Measurements from ENCODE around the gene CADM1. TPM values are rescaled to one million over a fixed set of nuclear protein-coding genes. Genes with fewer than 3 reads are reported as not detected.

CADM1 gene
- total RNA-seq, 4 donors from 2014 or later = 17.1 to 49.8 (median 30.7) TPM

DNA sequence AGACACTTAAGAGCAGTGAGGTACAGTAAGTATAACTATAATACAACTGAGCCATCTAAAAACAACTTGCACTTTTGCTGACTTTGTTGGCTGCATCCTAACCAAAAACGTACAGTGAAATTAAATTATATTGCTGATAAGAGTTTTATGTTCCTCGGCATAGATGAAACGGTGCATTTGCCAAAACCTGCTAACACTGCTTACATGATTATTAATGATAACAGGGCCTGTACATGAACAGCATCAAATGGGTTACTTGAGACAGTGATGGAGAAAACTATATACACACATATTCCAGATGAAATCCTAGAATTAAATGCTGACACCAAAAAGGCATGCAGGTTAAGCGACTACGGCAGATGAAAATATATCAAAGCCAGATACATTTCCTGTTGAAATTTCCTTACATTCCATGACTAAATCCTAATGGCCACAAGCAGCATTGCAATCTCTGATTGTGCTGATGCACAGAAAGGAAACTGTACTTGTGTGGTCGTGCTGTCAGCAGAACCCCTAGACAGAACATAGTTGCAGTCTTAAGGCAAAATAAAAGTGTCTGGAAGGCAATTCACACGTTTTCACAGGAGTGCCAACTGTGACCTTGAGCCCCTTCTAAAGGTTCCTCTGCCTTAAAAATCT, 143.9 kb downstream of the CADM1 start:
- TF ChIP-seq, protein P1, sequence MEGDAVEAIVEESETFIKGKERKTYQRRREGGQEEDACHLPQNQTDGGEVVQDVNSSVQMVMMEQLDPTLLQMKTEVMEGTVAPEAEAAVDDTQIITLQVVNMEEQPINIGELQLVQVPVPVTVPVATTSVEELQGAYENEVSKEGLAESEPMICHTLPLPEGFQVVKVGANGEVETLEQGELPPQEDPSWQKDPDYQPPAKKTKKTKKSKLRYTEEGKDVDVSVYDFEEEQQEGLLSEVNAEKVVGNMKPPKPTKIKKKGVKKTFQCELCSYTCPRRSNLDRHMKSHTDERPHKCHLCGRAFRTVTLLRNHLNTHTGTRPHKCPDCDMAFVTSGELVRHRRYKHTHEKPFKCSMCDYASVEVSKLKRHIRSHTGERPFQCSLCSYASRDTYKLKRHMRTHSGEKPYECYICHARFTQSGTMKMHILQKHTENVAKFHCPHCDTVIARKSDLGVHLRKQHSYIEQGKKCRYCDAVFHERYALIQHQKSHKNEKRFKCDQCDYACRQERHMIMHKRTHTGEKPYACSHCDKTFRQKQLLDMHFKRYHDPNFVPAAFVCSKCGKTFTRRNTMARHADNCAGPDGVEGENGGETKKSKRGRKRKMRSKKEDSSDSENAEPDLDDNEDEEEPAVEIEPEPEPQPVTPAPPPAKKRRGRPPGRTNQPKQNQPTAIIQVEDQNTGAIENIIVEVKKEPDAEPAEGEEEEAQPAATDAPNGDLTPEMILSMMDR (IDR thresholded peaks at IDR 0.05) = no peak
- TF ChIP-seq POLR2A (IDR thresholded peaks at IDR 0.05) (no peak), EP300 (IDR thresholded peaks at IDR 0.05) (no peak)
- 67 to 82% methylated on average over 7 of the region's 7 CpGs for WGBS, 2 donors

DNA sequence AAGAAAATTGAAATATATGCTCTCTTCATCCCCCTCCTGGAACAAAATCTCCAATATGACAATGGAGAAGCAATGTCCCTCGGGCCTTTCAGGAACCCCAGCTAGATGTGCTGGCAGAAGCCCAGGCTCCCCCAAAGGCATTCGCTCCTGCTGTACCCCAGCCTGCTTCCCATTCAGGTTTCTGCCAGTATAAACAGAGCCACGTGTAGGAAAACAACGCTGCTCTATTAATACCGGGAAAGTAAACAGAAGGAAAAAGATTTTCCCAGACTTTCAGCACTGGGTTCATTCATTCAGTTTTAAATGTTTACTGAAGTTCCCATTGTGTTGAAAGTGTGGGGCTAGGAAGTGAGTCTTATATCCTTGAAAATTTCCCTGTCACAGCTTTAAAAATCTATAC, 147.1 kb downstream of the CADM1 start:
- TF ChIP-seq POLR2A (IDR thresholded peaks at IDR 0.05) = no peak
- TF ChIP-seq, protein P1 (IDR thresholded peaks at IDR 0.05) = no peak
- TF ChIP-seq EP300 (IDR thresholded peaks at IDR 0.05) = no peak
- no peak for DNase-seq (ENCODE audit: low spot score in 2 of 2)
- H3K27ac ChIP-seq = no peak overlapping the region
- H3K27me3 ChIP-seq = no peaks in the 10 kb centered on the region
- H3K36me3 ChIP-seq = no peaks in the 10 kb centered on the region
- H3K4me1 ChIP-seq = peaks cover 0 to 13% (median 0%) of the 10 kb centered on the region in 4 donors
- H3K4me3 ChIP-seq = no peak overlapping the region
- H3K9me3 ChIP-seq = no peaks in the 10 kb centered on the region
- WGBS, 2 donors = 5 to 9% methylated on average over 5 of the region's 5 CpGs

More for the DNA sequence above, 143.9 kb downstream of the CADM1 start:
- Histone ChIP-seq H3K4me3 (no peak overlapping the region), H3K27me3 (no peaks in the 10 kb centered on the region), H3K4me1 (peaks cover 0 to 13% (median 0%) of the 10 kb centered on the region in 4 donors), H3K9me3 (no peaks in the 10 kb centered on the region), H3K27ac (no peak overlapping the region), H3K36me3 (no peaks in the 10 kb centered on the region)
- no peak for DNase-seq (ENCODE audit: low spot score in 2 of 2)

DNA sequence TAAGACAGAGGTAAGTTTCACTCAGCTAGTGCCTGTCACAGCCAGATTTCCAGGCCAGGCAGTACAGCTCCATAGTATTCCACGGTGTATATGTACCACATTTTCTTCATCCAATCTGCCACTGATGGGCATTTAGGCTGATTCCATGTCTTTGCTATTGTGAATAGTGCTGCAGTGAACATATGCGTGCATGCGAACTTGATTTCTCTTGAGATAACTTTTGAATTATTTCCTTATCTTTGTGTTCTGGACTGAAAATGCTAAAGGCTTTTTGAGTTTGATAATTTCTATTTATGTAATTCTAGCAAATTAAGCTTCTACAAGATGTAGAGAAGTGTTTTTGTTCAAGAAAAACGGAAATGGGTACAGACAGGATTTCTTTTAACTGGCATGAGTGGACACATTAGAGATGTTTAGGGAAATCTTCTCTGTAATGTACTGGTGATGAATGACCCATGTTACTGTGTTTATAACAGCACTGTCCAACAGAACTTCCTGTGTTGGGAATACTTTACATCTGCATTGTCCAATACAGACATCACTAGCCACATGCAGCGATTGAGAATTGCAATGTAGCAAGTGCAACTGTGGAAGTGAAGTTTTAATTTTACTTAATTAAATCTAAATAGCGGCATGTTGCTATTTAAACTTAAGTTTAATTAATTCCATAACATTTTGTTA, 151.3 kb downstream of the CADM1 start:
- DNase-seq (ENCODE audit: low spot score in 2 of 2) = no peak
- TF ChIP-seq POLR2A (IDR thresholded peaks at IDR 0.05) (no peak), EP300 (IDR thresholded peaks at IDR 0.05) (no peak)
- TF ChIP-seq, protein P1 (IDR thresholded peaks at IDR 0.05) = no peak
- no peak overlapping the region for H3K27ac ChIP-seq
- H3K27me3 ChIP-seq = no peaks in the 10 kb centered on the region
- 84 to 91% methylated on average over 6 of the region's 6 CpGs for WGBS, 2 donors
- no peak overlapping the region for H3K4me3 ChIP-seq
- H3K4me1 ChIP-seq = peaks cover 0 to 18% (median 0%) of the 10 kb centered on the region in 4 donors
- no peaks in the 10 kb centered on the region for H3K36me3 ChIP-seq
- H3K9me3 ChIP-seq = no peaks in the 10 kb centered on the region

DNA sequence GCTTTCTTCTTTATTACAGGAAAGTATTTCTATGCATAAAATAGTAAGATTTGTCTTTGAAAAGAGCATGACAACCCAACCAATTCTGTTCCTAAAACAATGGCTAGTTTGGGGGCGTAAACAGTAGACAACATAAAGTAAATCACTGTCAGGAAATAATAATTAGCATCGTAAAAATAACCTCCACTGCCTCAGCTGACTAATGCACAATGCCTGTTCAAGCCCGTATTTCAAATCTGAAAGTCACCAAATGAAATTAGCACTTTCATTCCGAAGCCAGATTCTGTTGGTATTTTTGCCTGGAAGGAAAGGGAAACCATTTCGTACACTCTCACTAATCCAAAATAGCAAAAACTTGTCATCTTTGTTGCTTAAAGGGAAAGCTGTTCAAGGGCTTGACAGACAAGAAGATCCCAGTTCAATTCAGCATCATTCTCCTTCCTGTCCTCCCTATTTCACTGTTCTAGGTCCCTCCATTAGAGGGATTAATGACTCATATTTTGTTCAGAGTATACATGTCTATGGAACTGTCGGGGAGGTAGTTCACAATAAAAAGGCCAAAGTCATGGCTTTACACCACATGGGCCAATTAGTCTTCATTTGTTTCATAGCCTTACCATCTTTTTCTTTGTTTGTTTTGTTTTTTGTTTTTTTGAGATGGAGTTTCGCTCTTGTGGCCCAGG, 154.7 kb downstream of the CADM1 start:
- Histone ChIP-seq H3K9me3 (no peaks in the 10 kb centered on the region), H3K36me3 (no peaks in the 10 kb centered on the region), H3K27me3 (no peaks in the 10 kb centered on the region), H3K27ac (no peak overlapping the region), H3K4me1 (peaks cover 0 to 5% (median 0%) of the 10 kb centered on the region in 4 donors), H3K4me3 (no peak overlapping the region)
- WGBS, 2 donors = 51 to 61% methylated on average over 7 of the region's 7 CpGs
- TF ChIP-seq POLR2A (IDR thresholded peaks at IDR 0.05) (no peak), EP300 (IDR thresholded peaks at IDR 0.05) (no peak)
- TF ChIP-seq, protein P1 (IDR thresholded peaks at IDR 0.05) = no peak
- DNase-seq (ENCODE audit: low spot score in 2 of 2) = no peak

DNA sequence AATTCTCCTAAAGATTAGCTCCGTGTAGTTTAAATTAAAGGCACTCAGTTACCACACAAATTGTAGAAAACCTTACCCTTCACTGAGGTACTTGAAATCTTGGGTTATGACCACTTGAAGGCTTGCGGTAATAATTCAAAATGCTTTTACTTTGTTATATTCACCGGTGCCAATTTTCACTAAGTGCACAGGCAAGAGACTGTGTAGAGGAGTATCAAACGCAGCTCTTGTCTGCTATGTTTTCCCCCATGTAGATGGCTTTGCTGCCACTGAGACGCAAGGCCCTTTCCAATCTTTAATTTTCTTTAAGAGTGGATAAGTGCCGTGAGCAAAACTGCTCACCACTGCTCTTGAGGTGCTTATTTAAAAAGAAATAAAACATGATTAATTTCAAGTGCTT, 155.8 kb downstream of the CADM1 start:
- no peak for DNase-seq (ENCODE audit: low spot score in 2 of 2)
- 86 to 91% methylated on average over 6 of the region's 6 CpGs for WGBS, 2 donors
- TF ChIP-seq EP300 (IDR thresholded peaks at IDR 0.05) (no peak), POLR2A (IDR thresholded peaks at IDR 0.05) (no peak)
- TF ChIP-seq, protein P1 (IDR thresholded peaks at IDR 0.05) = no peak
- Histone ChIP-seq H3K36me3 (no peaks in the 10 kb centered on the region), H3K27me3 (no peaks in the 10 kb centered on the region), H3K4me1 (peaks cover 0 to 5% (median 0%) of the 10 kb centered on the region in 4 donors), H3K27ac (no peak overlapping the region), H3K9me3 (no peaks in the 10 kb centered on the region), H3K4me3 (no peak overlapping the region)
